Right forelimb (tissue), 1 donor: ENCODE data around the gene ZBTB33.

Source experiments
- DNase-seq: peaks from one replicate; pipeline ENCODE4 v3.0.0-alpha.2; 2018

Gene ZBTB33

GRCh38 chrX:120269373-120270035 lies 18.9 kb downstream of the ZBTB33 start:
- no peak for DNase-seq

GRCh38 chrX:120270567-120270966 lies 20.0 kb downstream of the ZBTB33 start:
- DNase-seq, result no peak

- DNase-seq, result no peak
Observed at GRCh38 chrX:120271218-120271617, 20.6 kb downstream of the ZBTB33 start.

- no peak for DNase-seq
Observed at GRCh38 chrX:120274145-120274544, 23.5 kb downstream of the ZBTB33 start.

- no peak for DNase-seq
Observed at GRCh38 chrX:120274958-120275357, 24.3 kb downstream of the ZBTB33 start.

- DNase-seq, result no peak
Observed at GRCh38 chrX:120281021-120281624, 30.5 kb downstream of the ZBTB33 start.

- no peak for DNase-seq
Observed at GRCh38 chrX:120281761-120282160, 31.1 kb downstream of the ZBTB33 start.

- no peak for DNase-seq
Observed at GRCh38 chrX:120282697-120283096, 32.1 kb downstream of the ZBTB33 start.

- no peak for DNase-seq
Observed at GRCh38 chrX:120286733-120287512, 36.3 kb downstream of the ZBTB33 start.

GRCh38 chrX:120287513-120288112 lies 37.0 kb downstream of the ZBTB33 start:
- DNase-seq, result no peak

GRCh38 chrX:120290107-120290506 lies 39.5 kb downstream of the ZBTB33 start:
- no peak for DNase-seq

- DNase-seq, result no peak
Observed at GRCh38 chrX:120291211-120291610, 40.6 kb downstream of the ZBTB33 start.

- DNase-seq, result no peak
Observed at GRCh38 chrX:120293015-120293414, 42.4 kb downstream of the ZBTB33 start.

GRCh38 chrX:120294651-120295050 lies 44.0 kb downstream of the ZBTB33 start:
- no peak for DNase-seq

GRCh38 chrX:120297923-120298322 lies 47.3 kb downstream of the ZBTB33 start:
- DNase-seq, result no peak

GRCh38 chrX:120299928-120300327 lies 49.3 kb downstream of the ZBTB33 start:
- no peak for DNase-seq

- DNase-seq, result no peak
Observed at GRCh38 chrX:120301497-120301896, 50.9 kb downstream of the ZBTB33 start.

- no peak for DNase-seq
Observed at GRCh38 chrX:120301960-120302359, 51.3 kb downstream of the ZBTB33 start.

- DNase-seq, result no peak
Observed at GRCh38 chrX:120302434-120302833, 51.8 kb downstream of the ZBTB33 start.

GRCh38 chrX:120304256-120304655 lies 53.6 kb downstream of the ZBTB33 start:
- no peak for DNase-seq

GRCh38 chrX:120305531-120306141 lies 55.0 kb downstream of the ZBTB33 start:
- no peak for DNase-seq

GRCh38 chrX:120306630-120307029 lies 56.0 kb downstream of the ZBTB33 start:
- DNase-seq, result no peak
